SH-SY5Y (cell line): Measurements from ENCODE around the gene EPS8L3.

Experiments used
- GATA2 ChIP-seq: IDR thresholded peaks from 2 replicates; pipeline ENCODE4 v1.6.1; 2011; ENCODE audit warnings: mild to moderate bottlenecking, low read depth, low read length
- GATA3 ChIP-seq: IDR thresholded peaks from 2 replicates; pipeline ENCODE4 v1.6.1; 2011; ENCODE audit warnings: low read depth, mild to moderate bottlenecking, low read length, moderate library complexity

GRCh38 chr1:109756848-109757521, 6.7 kb downstream of the EPS8L3 start:
- TF ChIP-seq GATA2 (no peak), GATA3 (no peak)
